HepG2 (cell line): ENCODE measurements around the gene TSPYL1. TPM values are rescaled to one million over a fixed set of nuclear protein-coding genes. Genes with fewer than 3 reads are reported as not detected.

Source experiments
- MZF1 ChIP-seq: sonication (generic); formaldehyde crosslinking; IDR thresholded peaks from 2 replicates; pipeline ENCODE4 v1.8.1; 2023; ENCODE audit warnings: mild to moderate bottlenecking, missing genetic modification reagents, borderline replicate concordance
- RBAK ChIP-seq: sonication (generic); formaldehyde crosslinking; IDR thresholded peaks from 2 replicates; pipeline ENCODE4 v1.5.1; 2020; ENCODE audit warnings: mild to moderate bottlenecking, missing genetic modification reagents
- ZNF10 ChIP-seq: sonication (generic); formaldehyde crosslinking; IDR thresholded peaks from 2 replicates; pipeline ENCODE4 v1.4.0; 2020; ENCODE audit warnings: mild to moderate bottlenecking, low read depth, missing genetic modification reagents, borderline replicate concordance
- ZNF33B ChIP-seq: sonication (generic); formaldehyde crosslinking; IDR thresholded peaks from 2 replicates; pipeline ENCODE4 v1.5.1; 2020; ENCODE audit warnings: mild to moderate bottlenecking, missing genetic modification reagents
- polyA plus RNA-seq, 8 experiments: library from polyadenylated mRNA; depleted of rRNA in 3 of 8; stranded (reverse) in 7 of 8; unstranded in 1 of 8; fragments of >200 nt; fragmentation: Illumina TruSeq in 4 of 8; extraction: Trizol in 4 of 8; gene quantifications; 2 replicates each; pipeline versions ENCODE4 v1.2.1 to v1.2.3, GENCODE V29; 2011 to 2016; ENCODE audit warnings: low read depth in 4 of 8, missing spikeins in 1 of 8, mixed read lengths in 1 of 8; ENCODE audit not compliant: insufficient read depth in 1 of 8
- total RNA-seq, 5 experiments: library from RNA; depleted of rRNA; stranded (reverse); fragments of >200 nt; fragmentation: Illumina TruSeq; extraction: Trizol; gene quantifications; 2 replicates each; pipeline ENCODE4 v1.2.3, GENCODE V29; 2016; ENCODE audit warnings: low read depth in 1 of 5
- TF ChIP-seq, protein P1 (sequence below): sonication (generic); formaldehyde crosslinking; IDR thresholded peaks from 2 replicates; pipeline ENCODE4 v1.4.0; 2020; ENCODE audit warnings: mild to moderate bottlenecking, missing genetic modification reagents, borderline replicate concordance
- TF ChIP-seq, protein P2 (sequence below), 2 experiments: sonication (generic) in 1 of 2; formaldehyde crosslinking in 1 of 2; IDR thresholded peaks; 2 replicates each; pipeline versions ENCODE4 v1.4.0 to v1.6.1; 2016 to 2020; ENCODE audit warnings: borderline replicate concordance in 1 of 2, low read depth in 1 of 2, mild to moderate bottlenecking in 1 of 2, missing genetic modification reagents in 1 of 2

TSPYL1 gene
- total and polyA plus RNA-seq, 2 of the 13 experiments (the other 11 are each of a cell fraction or from before 2014, with no cell fraction given), result 28.3 to 93.0 TPM

DNA sequence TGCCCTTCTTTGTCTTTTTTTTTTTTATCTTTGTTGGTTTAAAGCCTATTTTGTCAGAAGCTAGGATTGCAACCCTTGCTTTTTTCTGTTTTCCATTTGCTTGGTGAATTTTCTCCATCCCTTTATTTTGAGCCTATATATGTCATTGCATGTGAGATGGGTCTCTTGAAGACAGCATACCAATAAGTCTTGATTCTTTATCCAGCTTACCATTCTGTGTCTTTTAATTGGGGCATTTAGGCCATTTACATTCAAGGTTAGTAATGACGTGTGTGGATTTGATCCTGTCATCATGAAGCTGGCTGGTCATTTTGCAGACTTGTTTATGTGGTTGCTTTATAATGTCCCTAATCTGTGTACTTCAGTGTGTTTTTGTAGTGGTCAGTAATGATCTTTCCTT lies 16.4 kb downstream of the TSPYL1 start (continued):
- TF ChIP-seq, protein P1, sequence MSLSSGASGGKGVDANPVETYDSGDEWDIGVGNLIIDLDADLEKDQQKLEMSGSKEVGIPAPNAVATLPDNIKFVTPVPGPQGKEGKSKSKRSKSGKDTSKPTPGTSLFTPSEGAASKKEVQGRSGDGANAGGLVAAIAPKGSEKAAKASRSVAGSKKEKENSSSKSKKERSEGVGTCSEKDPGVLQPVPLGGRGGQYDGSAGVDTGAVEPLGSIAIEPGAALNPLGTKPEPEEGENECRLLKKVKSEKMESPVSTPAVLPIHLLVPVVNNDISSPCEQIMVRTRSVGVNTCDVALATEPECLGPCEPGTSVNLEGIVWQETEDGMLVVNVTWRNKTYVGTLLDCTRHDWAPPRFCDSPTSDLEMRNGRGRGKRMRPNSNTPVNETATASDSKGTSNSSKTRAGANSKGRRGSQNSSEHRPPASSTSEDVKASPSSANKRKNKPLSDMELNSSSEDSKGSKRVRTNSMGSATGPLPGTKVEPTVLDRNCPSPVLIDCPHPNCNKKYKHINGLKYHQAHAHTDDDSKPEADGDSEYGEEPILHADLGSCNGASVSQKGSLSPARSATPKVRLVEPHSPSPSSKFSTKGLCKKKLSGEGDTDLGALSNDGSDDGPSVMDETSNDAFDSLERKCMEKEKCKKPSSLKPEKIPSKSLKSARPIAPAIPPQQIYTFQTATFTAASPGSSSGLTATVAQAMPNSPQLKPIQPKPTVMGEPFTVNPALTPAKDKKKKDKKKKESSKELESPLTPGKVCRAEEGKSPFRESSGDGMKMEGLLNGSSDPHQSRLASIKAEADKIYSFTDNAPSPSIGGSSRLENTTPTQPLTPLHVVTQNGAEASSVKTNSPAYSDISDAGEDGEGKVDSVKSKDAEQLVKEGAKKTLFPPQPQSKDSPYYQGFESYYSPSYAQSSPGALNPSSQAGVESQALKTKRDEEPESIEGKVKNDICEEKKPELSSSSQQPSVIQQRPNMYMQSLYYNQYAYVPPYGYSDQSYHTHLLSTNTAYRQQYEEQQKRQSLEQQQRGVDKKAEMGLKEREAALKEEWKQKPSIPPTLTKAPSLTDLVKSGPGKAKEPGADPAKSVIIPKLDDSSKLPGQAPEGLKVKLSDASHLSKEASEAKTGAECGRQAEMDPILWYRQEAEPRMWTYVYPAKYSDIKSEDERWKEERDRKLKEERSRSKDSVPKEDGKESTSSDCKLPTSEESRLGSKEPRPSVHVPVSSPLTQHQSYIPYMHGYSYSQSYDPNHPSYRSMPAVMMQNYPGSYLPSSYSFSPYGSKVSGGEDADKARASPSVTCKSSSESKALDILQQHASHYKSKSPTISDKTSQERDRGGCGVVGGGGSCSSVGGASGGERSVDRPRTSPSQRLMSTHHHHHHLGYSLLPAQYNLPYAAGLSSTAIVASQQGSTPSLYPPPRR (CRISPR knock-in tag), result no peak
- no peak for TF ChIP-seq MZF1
- TF ChIP-seq ZNF10, result no peak
- TF ChIP-seq RBAK (CRISPR knock-in tag), result no peak
- TF ChIP-seq, protein P2, sequence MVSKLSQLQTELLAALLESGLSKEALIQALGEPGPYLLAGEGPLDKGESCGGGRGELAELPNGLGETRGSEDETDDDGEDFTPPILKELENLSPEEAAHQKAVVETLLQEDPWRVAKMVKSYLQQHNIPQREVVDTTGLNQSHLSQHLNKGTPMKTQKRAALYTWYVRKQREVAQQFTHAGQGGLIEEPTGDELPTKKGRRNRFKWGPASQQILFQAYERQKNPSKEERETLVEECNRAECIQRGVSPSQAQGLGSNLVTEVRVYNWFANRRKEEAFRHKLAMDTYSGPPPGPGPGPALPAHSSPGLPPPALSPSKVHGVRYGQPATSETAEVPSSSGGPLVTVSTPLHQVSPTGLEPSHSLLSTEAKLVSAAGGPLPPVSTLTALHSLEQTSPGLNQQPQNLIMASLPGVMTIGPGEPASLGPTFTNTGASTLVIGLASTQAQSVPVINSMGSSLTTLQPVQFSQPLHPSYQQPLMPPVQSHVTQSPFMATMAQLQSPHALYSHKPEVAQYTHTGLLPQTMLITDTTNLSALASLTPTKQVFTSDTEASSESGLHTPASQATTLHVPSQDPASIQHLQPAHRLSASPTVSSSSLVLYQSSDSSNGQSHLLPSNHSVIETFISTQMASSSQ (IDR thresholded peaks at IDR 0.05; ENCODE audit: low read depth), result no peak
- TF ChIP-seq, protein P2 (CRISPR knock-in tag; IDR thresholded peaks at IDR 0.05; ENCODE audit: borderline replicate concordance), result no peak
- TF ChIP-seq ZNF33B (CRISPR knock-in tag), result no peak
